Spleen (tissue), 11 donors: ENCODE data around the gene GHRL. TPM values are rescaled to one million over a fixed set of nuclear protein-coding genes. Genes with fewer than 3 reads are reported as not detected.
A peak's percentile ranks its signal among the peaks of the same experiment; 100 is the strongest.

Experiments used
- DNase-seq: peaks from one replicate; pipeline ENCODE4 v3.0.0-alpha.2; 2020
- H3K27ac ChIP-seq, 8 donors: fragments of 200-600 bp; sonication (generic) in 7 of 8; 1 replicate in 4 of 8; 2 replicates in 4 of 8; pipeline versions ENCODE4 v1.5.0 to v1.8.0; 2016 to 2021; ENCODE audit warnings: inconsistent platforms in 4 of 8, mild to moderate bottlenecking in 4 of 8, moderate library complexity in 1 of 8
- H3K27me3 ChIP-seq, 7 donors: fragments of 200-600 bp; sonication (generic) in 6 of 7; replicated peaks in 1 of 7; 1 replicate in 4 of 7; 2 replicates in 3 of 7; pipeline versions ENCODE4 v1.5.0 to v1.8.0; 2016 to 2021; ENCODE audit warnings: inconsistent platforms in 3 of 7, mild to moderate bottlenecking in 1 of 7
- H3K36me3 ChIP-seq, 6 donors: fragments of 200-600 bp; sonication (generic) in 5 of 6; 1 replicate in 4 of 6; 2 replicates in 2 of 6; pipeline versions ENCODE4 v1.5.0 to v1.8.0; 2016 to 2021; ENCODE audit warnings: inconsistent platforms in 2 of 6
- H3K4me1 ChIP-seq, 6 donors: fragments of 200-600 bp; sonication (generic) in 5 of 6; 1 replicate in 3 of 6; 2 replicates in 3 of 6; pipeline versions ENCODE4 v1.5.0 to v1.8.0; 2016 to 2021; ENCODE audit warnings: inconsistent platforms in 3 of 6
- H3K4me3 ChIP-seq, 8 donors: fragments of 200-600 bp; sonication (generic) in 7 of 8; 1 replicate in 4 of 8; 2 replicates in 4 of 8; pipeline versions ENCODE4 v1.5.0 to v1.8.0; 2016 to 2021; ENCODE audit warnings: inconsistent platforms in 4 of 8, mild to moderate bottlenecking in 4 of 8, moderate library complexity in 2 of 8
- H3K9me3 ChIP-seq, 8 donors: fragments of 200-600 bp; sonication (generic) in 7 of 8; 1 replicate in 4 of 8; 2 replicates in 4 of 8; pipeline versions ENCODE4 v1.5.0 to v1.8.0; 2016 to 2021; ENCODE audit warnings: inconsistent platforms in 4 of 8
- POLR2A ChIP-seq, 3 donors: fragments of 450-650 bp; IDR thresholded peaks; one replicate each; pipeline ENCODE4 v1.5.1; 2017; ENCODE audit warnings: antibody characterized with exemption in 3 of 3, mild to moderate bottlenecking in 1 of 3
- POLR2AphosphoS5 ChIP-seq, 3 donors: sonication (generic); formaldehyde crosslinking; IDR thresholded peaks; one replicate each; pipeline ENCODE4 v1.5.1; 2017; ENCODE audit warnings: antibody characterized with exemption in 3 of 3
- WGBS, 5 donors: extraction: QIAGEN DNeasy Blood & Tissue Kit in 3 of 5; methylation state at CpG; one replicate each; pipeline versions ENCODE4 v1.1.5 to v1.1.7; 2013 to 2018; 5-methylcytosine and 5-hydroxymethylcytosine counted together
- intact Hi-C: fragments of 100-400 bp; cut with DNase I; formaldehyde crosslinking; loops from one replicate; pipeline ENCODE4 v1.15.0; 2023; ENCODE audit warnings: low total_unique reads
- polyA plus RNA-seq, 3 donors: library from polyadenylated mRNA; stranded (reverse); fragments of 200-250 nt; gene quantifications; one replicate each; pipeline ENCODE4 v1.2.1, GENCODE V29; 2013
- total RNA-seq, 7 donors: library from RNA; depleted of rRNA in 3 of 7; stranded (reverse); fragments of >200 nt in 3 of 7; fragmentation: NEBNext Ultra II Directional in 4 of 7; extraction: Animal tissue kit (Norgen Biotek cat#: 25700) in 4 of 7; gene quantifications; one replicate each; pipeline versions ENCODE4 v1.1.0 to v1.2.1, GENCODE V29; 2016 to 2021
- TF ChIP-seq, protein P1 (sequence below), 11 experiments: fragments of 200-600 bp in 7 of 11; fragments of 450-650 bp in 4 of 11; sonication (generic) in 4 of 11; IDR thresholded peaks in 8 of 11; conservative IDR thresholded peaks in 3 of 11; 1 replicate in 7 of 11; 2 replicates in 4 of 11; pipeline versions ENCODE4 v1.4.0 to v1.8.0; 2016 to 2021; ENCODE audit warnings: antibody characterized with exemption in 11 of 11, inconsistent platforms in 4 of 11, mild to moderate bottlenecking in 1 of 11
- donor health status: healthy with polysubstance abuse.
- donor health status: DM: no; HTN: no; CAD: no; lungs with moderate emphysema.
- donor health status: DM: no; HTN: no; CAD: no.
- donor health status: Bipolar disorder and iron deficiency.
- donor health status: healthy.
- donor health status: DM: no; HTN: no; CAD: no.
- donor health status: DM: yes; HTN: yes; CAD: no.

GHRL gene
- total and polyA plus RNA-seq, 10 donors: 1.1 to 8.0 (median 4.0) TPM

DNA sequence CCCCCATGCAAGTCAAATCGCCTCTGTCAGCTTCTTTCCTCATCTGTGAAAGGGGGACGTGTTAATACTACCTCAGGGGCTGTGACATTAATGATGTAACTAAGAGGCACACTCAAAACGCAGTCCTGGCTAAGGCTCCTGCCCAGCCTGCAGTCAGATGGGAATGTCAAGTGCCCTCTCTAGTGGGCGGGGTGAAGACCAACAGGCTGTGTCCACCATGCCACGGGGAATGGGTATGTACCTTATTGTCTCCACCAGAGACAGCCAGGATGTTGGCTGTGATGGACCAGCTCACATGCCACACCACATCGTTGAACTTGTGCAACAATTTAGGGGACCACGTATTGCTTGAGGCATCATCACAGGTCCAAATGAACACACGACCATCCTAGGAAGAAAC is 11.0 kb upstream of the GHRL start:
- TF ChIP-seq, protein P1, sequence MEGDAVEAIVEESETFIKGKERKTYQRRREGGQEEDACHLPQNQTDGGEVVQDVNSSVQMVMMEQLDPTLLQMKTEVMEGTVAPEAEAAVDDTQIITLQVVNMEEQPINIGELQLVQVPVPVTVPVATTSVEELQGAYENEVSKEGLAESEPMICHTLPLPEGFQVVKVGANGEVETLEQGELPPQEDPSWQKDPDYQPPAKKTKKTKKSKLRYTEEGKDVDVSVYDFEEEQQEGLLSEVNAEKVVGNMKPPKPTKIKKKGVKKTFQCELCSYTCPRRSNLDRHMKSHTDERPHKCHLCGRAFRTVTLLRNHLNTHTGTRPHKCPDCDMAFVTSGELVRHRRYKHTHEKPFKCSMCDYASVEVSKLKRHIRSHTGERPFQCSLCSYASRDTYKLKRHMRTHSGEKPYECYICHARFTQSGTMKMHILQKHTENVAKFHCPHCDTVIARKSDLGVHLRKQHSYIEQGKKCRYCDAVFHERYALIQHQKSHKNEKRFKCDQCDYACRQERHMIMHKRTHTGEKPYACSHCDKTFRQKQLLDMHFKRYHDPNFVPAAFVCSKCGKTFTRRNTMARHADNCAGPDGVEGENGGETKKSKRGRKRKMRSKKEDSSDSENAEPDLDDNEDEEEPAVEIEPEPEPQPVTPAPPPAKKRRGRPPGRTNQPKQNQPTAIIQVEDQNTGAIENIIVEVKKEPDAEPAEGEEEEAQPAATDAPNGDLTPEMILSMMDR (IDR thresholded peaks at IDR 0.05 in 8 of 11, conservative IDR thresholded peaks at IDR 0.05 in 3 of 11): no peak
- TF ChIP-seq POLR2A (IDR thresholded peaks at IDR 0.05): no peak
- TF ChIP-seq POLR2AphosphoS5 (IDR thresholded peaks at IDR 0.05): no peak
- Histone ChIP-seq H3K27me3 (no peaks in the 10 kb centered on the region), H3K36me3 (peaks cover 5 to 100% (median 87%) of the 10 kb centered on the region in 6 donors)

DNA sequence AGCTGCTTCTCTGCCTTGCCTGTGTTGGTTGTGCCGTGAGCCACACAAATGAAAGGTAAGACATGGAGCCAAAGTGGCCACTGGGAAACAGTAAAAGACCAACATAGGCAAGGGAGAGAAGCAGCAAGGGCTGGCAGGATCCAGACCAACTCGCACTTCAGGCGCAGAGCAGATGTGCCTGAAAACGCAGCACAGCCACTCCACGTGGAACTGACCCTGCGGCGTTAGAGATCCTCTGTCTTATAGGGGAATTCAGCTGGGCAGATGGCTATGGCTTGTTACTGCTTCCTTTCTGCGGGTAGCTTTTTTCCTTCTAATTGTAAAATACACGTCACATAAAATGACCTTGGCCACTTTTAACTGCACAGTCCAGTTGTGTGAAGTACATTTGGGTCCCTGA is 10.4 kb upstream of the GHRL start:
- Histone ChIP-seq H3K27ac (no peak overlapping the region), H3K9me3 (no peaks in the 10 kb centered on the region), H3K4me3 (no peak overlapping the region), H3K4me1 (peaks cover 0 to 12% (median 7%) of the 10 kb centered on the region in 6 donors), H3K36me3 (peaks cover 5 to 97% (median 86%) of the 10 kb centered on the region in 6 donors), H3K27me3 (no peaks in the 10 kb centered on the region)
- TF ChIP-seq, protein P1 (IDR thresholded peaks at IDR 0.05 in 8 of 11, conservative IDR thresholded peaks at IDR 0.05 in 3 of 11): no peak
- TF ChIP-seq POLR2AphosphoS5 (IDR thresholded peaks at IDR 0.05): peak in 1 of 3 donors; percentile 4
- 84 to 87% (median 87%) methylated on average over 9 of the region's 9 CpGs for WGBS, 5 donors
- intact Hi-C loops: no loop called here
- no peak for DNase-seq

More for the DNA sequence above, 11.0 kb upstream of the GHRL start:
- intact Hi-C loops: no loop called here
- Histone ChIP-seq H3K9me3 (no peaks in the 10 kb centered on the region), H3K4me3 (no peak overlapping the region), H3K27ac (no peak overlapping the region), H3K4me1 (peaks cover 0 to 12% (median 7%) of the 10 kb centered on the region in 6 donors)
- WGBS, 5 donors: 61 to 91% (median 85%) methylated on average over 6 to 8 of the region's 8 CpGs
- no peak for DNase-seq

DNA sequence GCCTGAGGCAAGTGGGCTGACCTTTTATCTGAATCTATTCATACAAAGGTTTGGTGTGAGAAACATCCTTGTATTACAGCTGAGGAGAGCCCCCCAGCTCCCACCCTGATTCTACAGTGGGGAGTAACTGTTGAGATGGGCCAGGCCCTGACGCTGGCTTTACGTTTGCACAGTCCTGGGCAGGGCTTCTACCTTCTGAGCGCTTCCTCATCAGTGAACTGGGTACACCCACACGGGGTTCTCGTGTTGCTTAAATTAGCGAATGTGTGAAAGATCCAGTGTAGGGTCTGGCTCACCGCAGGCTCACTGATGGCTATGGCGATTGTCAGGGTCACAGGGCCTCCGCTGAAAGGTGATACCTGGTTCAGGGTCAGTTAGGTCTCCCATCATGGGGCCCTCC is 7.3 kb upstream of the GHRL start:
- H3K4me3 ChIP-seq: no peak overlapping the region
- TF ChIP-seq POLR2AphosphoS5 (IDR thresholded peaks at IDR 0.05) (no peak), POLR2A (IDR thresholded peaks at IDR 0.05) (no peak)
- TF ChIP-seq, protein P1 (IDR thresholded peaks at IDR 0.05 in 8 of 11, conservative IDR thresholded peaks at IDR 0.05 in 3 of 11): no peak
- H3K9me3 ChIP-seq: no peaks in the 10 kb centered on the region
- peak overlapping the region in 3 of 8 donors; percentile 12 to 60 (median 45) for H3K27ac ChIP-seq
- DNase-seq: no peak
- intact Hi-C loops: no loop called here
- peaks cover 0 to 12% (median 7%) of the 10 kb centered on the region in 6 donors for H3K4me1 ChIP-seq
- H3K27me3 ChIP-seq: no peaks in the 10 kb centered on the region
- H3K36me3 ChIP-seq: peaks cover 5 to 90% (median 71%) of the 10 kb centered on the region in 6 donors
- 84 to 94% (median 89%) methylated on average over 9 of the region's 9 CpGs for WGBS, 5 donors

DNA sequence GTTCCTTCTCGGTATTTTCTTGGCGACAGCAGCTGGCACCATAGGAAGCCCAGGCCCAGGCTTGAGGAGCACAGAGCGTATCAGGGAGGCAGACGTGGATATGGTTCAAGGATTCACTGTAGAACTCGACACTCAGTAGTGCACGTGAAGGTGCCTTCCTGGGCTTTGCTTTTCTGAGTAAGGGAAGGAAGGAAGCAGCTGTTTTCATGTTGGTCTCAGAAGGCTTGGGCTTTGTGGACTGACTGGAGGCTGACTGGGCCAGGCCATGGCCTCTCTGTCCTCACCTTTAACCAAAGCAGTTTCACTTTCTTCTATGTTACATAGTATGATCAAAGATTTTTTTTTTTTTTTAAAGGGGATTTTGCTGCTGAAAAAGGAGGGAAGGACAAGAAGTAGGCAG is 6.9 kb upstream of the GHRL start:
- H3K27me3 ChIP-seq: no peaks in the 10 kb centered on the region
- H3K9me3 ChIP-seq: no peaks in the 10 kb centered on the region
- intact Hi-C loops: no loop called here
- DNase-seq: no peak
- WGBS, 5 donors: 43 to 60% (median 46%) methylated on average over 5 to 6 of the region's 6 CpGs
- peak overlapping the region in 3 of 8 donors; percentile 12 to 60 (median 45) for H3K27ac ChIP-seq
- no peak for TF ChIP-seq POLR2AphosphoS5 (IDR thresholded peaks at IDR 0.05)
- TF ChIP-seq POLR2A (IDR thresholded peaks at IDR 0.05): no peak
- TF ChIP-seq, protein P1 (IDR thresholded peaks at IDR 0.05 in 8 of 11, conservative IDR thresholded peaks at IDR 0.05 in 3 of 11): no peak
- H3K4me1 ChIP-seq: peaks cover 0 to 12% (median 7%) of the 10 kb centered on the region in 6 donors
- peaks cover 5 to 90% (median 67%) of the 10 kb centered on the region in 6 donors for H3K36me3 ChIP-seq
- H3K4me3 ChIP-seq: no peak overlapping the region
